NCI-H2227 (cell line): ENCODE results near the gene NANOS2.
"Not testable (repeated sequence)": the region's sequence is repeated elsewhere in the genome, so short reads cannot be mapped to it uniquely, and the experiment has no call there.

Experiments
- DNase-seq: peaks from one replicate; lab custom pipeline; 2025; ENCODE audit not compliant: unreplicated experiment; lab: John Stamatoyannopoulos, UW

NANOS2 gene

GRCh38 chr19:45876411-45877197 lies 38.0 kb downstream of the NANOS2 start:
- no peak for DNase-seq

GRCh38 chr19:45876161-45876410 lies 38.5 kb downstream of the NANOS2 start:
- no peak for DNase-seq

DNA sequence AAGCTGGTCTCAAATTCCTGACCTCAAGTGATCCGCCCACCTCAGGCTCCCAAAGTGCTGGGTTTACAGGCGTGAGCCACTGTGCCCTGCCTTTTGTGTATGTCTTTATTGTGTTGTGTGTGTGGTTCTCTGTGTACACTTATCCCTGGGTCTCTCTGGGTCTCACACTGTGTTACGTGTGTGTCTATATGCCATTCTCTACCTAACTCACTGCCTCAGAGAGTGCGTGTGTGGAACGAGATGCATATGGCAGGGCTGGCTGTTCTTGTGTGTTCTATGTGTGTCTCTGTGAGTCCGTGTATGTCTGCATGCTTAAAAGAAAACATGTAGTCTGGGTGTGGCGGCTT lies 40.0 kb downstream of the NANOS2 start:
- DNase-seq: no peak

DNA sequence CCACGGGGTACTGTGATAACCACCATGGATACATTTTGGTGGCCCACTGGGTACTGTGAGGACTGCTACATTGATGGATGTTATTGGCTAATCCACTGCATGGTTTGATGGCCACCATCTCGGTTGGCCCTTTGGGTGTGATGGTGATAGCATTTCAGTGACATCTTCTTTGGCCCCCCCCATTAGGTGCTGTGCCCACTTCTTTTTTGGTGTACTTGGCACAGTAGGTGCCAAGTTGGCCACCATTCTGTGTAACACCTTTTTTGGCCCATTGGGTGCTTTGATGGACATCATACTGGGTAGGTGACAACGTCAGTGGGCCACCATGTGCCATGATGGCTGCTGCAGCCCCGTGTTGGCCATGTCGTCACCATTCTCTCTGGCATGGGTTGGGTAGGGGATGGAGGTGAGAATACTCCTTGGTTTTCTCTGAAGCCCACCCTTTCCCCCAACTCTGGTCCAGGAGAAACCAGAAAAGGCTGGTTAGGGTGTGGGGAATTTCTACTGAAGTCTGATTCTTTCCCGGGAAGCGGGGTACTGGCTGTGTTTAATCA lies 41.3 kb downstream of the NANOS2 start:
- DNase-seq: no peak

- no peak for DNase-seq
Observed at GRCh38 chr19:45872095-45872919, 42.3 kb downstream of the NANOS2 start.

DNA sequence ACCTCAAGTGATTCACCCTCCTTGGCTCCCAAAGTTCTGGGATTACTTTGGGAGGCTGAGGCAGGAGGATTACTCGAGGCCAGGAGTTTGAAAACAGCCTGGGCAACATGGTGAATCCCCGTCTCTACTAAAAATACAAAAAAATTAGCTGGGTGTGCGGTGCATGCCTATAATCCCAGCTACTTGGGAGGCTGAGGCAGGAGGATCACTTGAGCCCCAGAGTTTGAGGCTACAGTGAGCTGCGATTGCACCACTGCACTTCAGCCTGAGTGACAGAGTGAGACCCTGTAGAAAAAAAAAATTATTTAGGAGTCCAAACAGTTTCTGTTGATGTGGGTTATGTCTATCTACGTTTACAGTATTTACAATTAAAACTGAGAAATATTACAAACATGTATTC lies 43.8 kb downstream of the NANOS2 start:
- DNase-seq: no peak

DNA sequence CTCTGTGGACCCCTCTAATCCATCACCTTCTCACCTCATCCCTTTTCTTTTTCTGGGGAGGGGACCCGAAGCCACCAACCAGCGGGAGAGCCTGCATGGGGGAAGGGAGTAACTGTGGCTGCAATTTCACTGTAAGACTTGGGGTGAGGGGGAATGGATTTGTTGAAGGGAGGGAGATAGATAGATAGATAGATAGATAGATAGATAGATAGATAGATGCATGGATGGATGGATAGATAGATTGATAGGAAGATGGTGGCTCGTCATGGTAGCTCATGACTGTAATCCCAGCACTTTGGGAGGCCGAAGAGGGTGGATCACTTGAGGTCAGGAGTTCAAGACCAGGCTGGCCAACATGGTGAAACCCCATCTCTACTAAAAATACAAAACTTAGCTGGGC lies 47.3 kb downstream of the NANOS2 start:
- not testable (repeated sequence) for DNase-seq

DNA sequence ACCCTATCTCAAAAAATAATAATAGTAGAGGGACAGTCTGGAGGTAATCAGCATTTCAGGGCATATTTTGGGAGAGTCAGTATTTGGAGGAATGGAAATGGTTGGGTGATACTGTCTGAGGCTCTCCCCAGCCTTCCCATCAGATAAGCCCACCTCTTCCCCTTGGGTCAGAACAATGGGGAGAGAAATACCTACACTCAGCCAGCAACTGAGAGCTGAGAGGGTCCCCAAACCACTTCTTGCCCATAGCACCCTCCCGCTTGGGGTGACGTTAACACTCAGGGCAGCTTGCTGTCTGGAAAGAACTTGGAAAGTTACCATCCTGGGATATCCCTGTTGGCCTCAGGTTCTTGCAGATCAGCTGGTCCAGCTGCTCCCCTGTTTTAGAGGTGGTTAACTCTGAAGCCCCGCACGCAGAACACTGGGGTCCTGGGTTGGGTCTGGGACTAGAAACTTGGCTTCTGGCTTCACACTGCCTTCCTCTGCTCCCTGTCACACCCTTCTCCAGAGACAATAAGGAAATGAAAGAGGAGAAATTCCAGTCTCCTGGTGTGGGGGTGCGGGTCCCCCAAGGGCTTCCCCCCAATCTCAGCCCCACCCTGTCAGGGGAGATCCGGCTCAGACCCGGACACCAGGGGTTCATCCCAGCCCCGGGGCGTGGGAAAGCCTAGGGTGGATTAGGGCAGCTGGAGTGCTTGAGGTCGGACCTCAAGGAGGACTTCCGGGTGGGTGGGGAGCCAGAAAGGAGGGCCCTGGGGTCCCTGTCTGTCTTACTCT lies 48.0 kb downstream of the NANOS2 start:
- DNase-seq: no peak

DNA sequence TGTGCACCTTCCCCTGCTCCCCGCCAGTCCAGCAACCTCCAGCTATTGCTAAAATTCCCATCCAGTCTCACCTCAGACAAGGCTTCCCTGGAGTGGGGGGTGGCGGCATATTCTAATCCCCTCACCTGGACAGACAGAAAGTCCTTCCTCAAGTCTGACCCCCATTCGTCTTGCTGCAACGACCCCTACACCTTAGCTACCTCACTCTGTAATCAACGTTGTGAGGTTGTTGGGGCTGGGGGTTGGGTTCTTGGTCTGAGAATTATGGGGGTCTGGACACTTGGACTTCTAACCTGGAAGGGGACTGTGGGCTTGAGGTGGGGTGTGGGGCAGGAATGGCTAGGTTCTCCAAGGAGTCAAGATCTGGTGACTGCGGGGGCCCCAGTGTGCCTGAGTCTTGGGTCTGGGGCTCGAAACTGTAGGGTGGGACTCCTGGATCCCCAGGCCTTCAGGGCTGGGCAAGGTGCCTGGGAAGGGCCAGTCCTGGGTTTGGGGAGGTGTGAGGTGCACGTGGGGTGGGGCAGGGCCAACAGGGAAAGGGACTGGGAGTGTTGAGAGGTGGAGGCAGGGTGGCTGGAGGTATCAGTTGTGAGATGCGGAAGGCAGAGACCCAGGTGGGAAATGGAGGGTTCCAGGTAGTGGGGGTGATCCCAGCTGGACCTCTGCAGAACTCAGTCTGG lies 49.2 kb downstream of the NANOS2 start:
- DNase-seq: no peak

- no peak for DNase-seq
Observed at GRCh38 chr19:45864629-45865082, 49.9 kb downstream of the NANOS2 start.

- DNase-seq: peak; percentile 49
Observed at GRCh38 chr19:45863840-45864628, 50.5 kb downstream of the NANOS2 start, which contains the start of gene FOXA3. Gene FOXA3 (plus strand): TSS chr19:45864326. CDS start chr19:45864457, 131 bp downstream.

- no peak for DNase-seq
Observed at GRCh38 chr19:45863335-45863839, 51.2 kb downstream of the NANOS2 start.
